HepG2 (cell line): ENCODE data around the gene CADM1. TPM values are rescaled to one million over a fixed set of nuclear protein-coding genes. Genes with fewer than 3 reads are reported as not detected.

Experiments used
- EHMT2 ChIP-seq: fragments of 200-600 bp; sonication (generic); IDR thresholded peaks from 2 replicates; pipeline ENCODE4 v1.7.0; 2017; ENCODE audit warnings: antibody characterized with exemption, low read depth, low read length, borderline replicate concordance
- NAIF1 ChIP-seq: sonication (generic); formaldehyde crosslinking; IDR thresholded peaks from 2 replicates; pipeline ENCODE4 v1.5.0; 2020; ENCODE audit warnings: mild to moderate bottlenecking, missing genetic modification reagents, borderline replicate concordance
- NR3C1 ChIP-seq: sonication (generic); formaldehyde crosslinking; IDR thresholded peaks from 2 replicates; pipeline ENCODE4 v1.4.0; 2020; ENCODE audit warnings: missing genetic modification reagents
- ZBED4 ChIP-seq: sonication (generic); formaldehyde crosslinking; IDR thresholded peaks from 2 replicates; pipeline ENCODE4 v1.4.0; 2020; ENCODE audit warnings: missing genetic modification reagents, borderline replicate concordance
- ZNF766 ChIP-seq: sonication (generic); formaldehyde crosslinking; IDR thresholded peaks from 2 replicates; pipeline ENCODE4 v1.5.0; 2020; ENCODE audit warnings: missing genetic modification reagents, borderline replicate concordance
- polyA plus RNA-seq, 8 experiments: library from polyadenylated mRNA; depleted of rRNA in 3 of 8; stranded (reverse) in 7 of 8; unstranded in 1 of 8; fragments of >200 nt; fragmentation: Illumina TruSeq in 4 of 8; extraction: Trizol in 4 of 8; gene quantifications; 2 replicates each; pipeline versions ENCODE4 v1.2.1 to v1.2.3, GENCODE V29; 2011 to 2016; ENCODE audit warnings: low read depth in 4 of 8, missing spikeins in 1 of 8, mixed read lengths in 1 of 8; ENCODE audit not compliant: insufficient read depth in 1 of 8
- total RNA-seq, 5 experiments: library from RNA; depleted of rRNA; stranded (reverse); fragments of >200 nt; fragmentation: Illumina TruSeq; extraction: Trizol; gene quantifications; 2 replicates each; pipeline ENCODE4 v1.2.3, GENCODE V29; 2016; ENCODE audit warnings: low read depth in 1 of 5
- TF ChIP-seq, protein P1 (sequence below): sonication (generic); formaldehyde crosslinking; IDR thresholded peaks from 2 replicates; pipeline ENCODE4 v1.5.1; 2020; ENCODE audit warnings: missing genetic modification reagents, mild to moderate bottlenecking, borderline replicate concordance
- TF ChIP-seq, protein P2 (sequence below): sonication (generic); formaldehyde crosslinking; IDR thresholded peaks from 2 replicates; pipeline ENCODE4 v1.8.0; 2022; ENCODE audit warnings: mild to moderate bottlenecking, missing genetic modification reagents, moderate library complexity
- TF ChIP-seq, protein P3 (sequence below): sonication (generic); formaldehyde crosslinking; IDR thresholded peaks from 2 replicates; pipeline ENCODE4 v1.9.0; 2021; ENCODE audit warnings: missing genetic modification reagents, borderline replicate concordance
- TF ChIP-seq, protein P4 (sequence below): IDR thresholded peaks from 2 replicates; pipeline ENCODE4 v1.6.1; 2016; ENCODE audit warnings: missing genetic modification reagents, missing compliant biosample characterization
- TF ChIP-seq, protein P5 (sequence below): sonication (generic); formaldehyde crosslinking; IDR thresholded peaks from 2 replicates; pipeline ENCODE4 v1.4.0; 2020; ENCODE audit warnings: mild to moderate bottlenecking, missing genetic modification reagents

The CADM1 gene
- total and polyA plus RNA-seq, 2 of the 13 experiments (the other 11 are each of a cell fraction or from before 2014, with no cell fraction given), result 71.3 to 122 TPM

DNA sequence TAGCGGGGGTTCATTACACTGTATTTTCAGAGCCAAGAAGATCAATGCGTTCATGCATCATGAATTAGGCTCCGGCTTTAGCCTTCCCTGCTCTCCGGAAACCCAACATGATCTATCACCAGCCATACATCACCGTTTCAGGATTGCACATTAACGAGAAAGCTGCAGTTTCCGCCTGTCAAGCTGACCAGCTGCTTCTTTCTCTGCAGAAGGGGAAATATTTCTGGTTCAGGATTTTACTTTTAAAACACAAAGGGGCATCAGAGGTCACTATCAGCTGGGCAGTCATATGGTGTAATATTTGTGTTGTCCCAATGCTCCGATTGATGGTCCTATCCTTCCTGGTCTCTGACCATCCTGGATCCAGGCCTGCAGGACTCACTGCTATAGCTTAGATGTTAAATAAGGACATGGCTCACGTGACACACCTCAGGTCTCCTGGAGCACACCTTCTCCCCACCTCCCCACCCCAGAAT is 21.4 kb upstream of the CADM1 start (continued):
- TF ChIP-seq, protein P1, sequence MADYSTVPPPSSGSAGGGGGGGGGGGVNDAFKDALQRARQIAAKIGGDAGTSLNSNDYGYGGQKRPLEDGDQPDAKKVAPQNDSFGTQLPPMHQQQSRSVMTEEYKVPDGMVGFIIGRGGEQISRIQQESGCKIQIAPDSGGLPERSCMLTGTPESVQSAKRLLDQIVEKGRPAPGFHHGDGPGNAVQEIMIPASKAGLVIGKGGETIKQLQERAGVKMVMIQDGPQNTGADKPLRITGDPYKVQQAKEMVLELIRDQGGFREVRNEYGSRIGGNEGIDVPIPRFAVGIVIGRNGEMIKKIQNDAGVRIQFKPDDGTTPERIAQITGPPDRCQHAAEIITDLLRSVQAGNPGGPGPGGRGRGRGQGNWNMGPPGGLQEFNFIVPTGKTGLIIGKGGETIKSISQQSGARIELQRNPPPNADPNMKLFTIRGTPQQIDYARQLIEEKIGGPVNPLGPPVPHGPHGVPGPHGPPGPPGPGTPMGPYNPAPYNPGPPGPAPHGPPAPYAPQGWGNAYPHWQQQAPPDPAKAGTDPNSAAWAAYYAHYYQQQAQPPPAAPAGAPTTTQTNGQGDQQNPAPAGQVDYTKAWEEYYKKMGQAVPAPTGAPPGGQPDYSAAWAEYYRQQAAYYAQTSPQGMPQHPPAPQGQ (CRISPR knock-in tag), result no peak
- TF ChIP-seq, protein P2, sequence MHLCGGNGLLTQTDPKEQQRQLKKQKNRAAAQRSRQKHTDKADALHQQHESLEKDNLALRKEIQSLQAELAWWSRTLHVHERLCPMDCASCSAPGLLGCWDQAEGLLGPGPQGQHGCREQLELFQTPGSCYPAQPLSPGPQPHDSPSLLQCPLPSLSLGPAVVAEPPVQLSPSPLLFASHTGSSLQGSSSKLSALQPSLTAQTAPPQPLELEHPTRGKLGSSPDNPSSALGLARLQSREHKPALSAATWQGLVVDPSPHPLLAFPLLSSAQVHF, result no peak
- TF ChIP-seq, protein P3, sequence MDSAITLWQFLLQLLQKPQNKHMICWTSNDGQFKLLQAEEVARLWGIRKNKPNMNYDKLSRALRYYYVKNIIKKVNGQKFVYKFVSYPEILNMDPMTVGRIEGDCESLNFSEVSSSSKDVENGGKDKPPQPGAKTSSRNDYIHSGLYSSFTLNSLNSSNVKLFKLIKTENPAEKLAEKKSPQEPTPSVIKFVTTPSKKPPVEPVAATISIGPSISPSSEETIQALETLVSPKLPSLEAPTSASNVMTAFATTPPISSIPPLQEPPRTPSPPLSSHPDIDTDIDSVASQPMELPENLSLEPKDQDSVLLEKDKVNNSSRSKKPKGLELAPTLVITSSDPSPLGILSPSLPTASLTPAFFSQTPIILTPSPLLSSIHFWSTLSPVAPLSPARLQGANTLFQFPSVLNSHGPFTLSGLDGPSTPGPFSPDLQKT (CRISPR knock-in tag), result no peak
- TF ChIP-seq, protein P4, sequence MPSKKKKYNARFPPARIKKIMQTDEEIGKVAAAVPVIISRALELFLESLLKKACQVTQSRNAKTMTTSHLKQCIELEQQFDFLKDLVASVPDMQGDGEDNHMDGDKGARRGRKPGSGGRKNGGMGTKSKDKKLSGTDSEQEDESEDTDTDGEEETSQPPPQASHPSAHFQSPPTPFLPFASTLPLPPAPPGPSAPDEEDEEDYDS (CRISPR knock-in tag), result no peak
- no peak for TF ChIP-seq NR3C1 (CRISPR knock-in tag)
- TF ChIP-seq NAIF1 (CRISPR knock-in tag), result no peak
- TF ChIP-seq EHMT2, result no peak
- TF ChIP-seq ZBED4 (CRISPR knock-in tag), result no peak
- TF ChIP-seq ZNF766 (CRISPR knock-in tag), result no peak
- TF ChIP-seq, protein P5, sequence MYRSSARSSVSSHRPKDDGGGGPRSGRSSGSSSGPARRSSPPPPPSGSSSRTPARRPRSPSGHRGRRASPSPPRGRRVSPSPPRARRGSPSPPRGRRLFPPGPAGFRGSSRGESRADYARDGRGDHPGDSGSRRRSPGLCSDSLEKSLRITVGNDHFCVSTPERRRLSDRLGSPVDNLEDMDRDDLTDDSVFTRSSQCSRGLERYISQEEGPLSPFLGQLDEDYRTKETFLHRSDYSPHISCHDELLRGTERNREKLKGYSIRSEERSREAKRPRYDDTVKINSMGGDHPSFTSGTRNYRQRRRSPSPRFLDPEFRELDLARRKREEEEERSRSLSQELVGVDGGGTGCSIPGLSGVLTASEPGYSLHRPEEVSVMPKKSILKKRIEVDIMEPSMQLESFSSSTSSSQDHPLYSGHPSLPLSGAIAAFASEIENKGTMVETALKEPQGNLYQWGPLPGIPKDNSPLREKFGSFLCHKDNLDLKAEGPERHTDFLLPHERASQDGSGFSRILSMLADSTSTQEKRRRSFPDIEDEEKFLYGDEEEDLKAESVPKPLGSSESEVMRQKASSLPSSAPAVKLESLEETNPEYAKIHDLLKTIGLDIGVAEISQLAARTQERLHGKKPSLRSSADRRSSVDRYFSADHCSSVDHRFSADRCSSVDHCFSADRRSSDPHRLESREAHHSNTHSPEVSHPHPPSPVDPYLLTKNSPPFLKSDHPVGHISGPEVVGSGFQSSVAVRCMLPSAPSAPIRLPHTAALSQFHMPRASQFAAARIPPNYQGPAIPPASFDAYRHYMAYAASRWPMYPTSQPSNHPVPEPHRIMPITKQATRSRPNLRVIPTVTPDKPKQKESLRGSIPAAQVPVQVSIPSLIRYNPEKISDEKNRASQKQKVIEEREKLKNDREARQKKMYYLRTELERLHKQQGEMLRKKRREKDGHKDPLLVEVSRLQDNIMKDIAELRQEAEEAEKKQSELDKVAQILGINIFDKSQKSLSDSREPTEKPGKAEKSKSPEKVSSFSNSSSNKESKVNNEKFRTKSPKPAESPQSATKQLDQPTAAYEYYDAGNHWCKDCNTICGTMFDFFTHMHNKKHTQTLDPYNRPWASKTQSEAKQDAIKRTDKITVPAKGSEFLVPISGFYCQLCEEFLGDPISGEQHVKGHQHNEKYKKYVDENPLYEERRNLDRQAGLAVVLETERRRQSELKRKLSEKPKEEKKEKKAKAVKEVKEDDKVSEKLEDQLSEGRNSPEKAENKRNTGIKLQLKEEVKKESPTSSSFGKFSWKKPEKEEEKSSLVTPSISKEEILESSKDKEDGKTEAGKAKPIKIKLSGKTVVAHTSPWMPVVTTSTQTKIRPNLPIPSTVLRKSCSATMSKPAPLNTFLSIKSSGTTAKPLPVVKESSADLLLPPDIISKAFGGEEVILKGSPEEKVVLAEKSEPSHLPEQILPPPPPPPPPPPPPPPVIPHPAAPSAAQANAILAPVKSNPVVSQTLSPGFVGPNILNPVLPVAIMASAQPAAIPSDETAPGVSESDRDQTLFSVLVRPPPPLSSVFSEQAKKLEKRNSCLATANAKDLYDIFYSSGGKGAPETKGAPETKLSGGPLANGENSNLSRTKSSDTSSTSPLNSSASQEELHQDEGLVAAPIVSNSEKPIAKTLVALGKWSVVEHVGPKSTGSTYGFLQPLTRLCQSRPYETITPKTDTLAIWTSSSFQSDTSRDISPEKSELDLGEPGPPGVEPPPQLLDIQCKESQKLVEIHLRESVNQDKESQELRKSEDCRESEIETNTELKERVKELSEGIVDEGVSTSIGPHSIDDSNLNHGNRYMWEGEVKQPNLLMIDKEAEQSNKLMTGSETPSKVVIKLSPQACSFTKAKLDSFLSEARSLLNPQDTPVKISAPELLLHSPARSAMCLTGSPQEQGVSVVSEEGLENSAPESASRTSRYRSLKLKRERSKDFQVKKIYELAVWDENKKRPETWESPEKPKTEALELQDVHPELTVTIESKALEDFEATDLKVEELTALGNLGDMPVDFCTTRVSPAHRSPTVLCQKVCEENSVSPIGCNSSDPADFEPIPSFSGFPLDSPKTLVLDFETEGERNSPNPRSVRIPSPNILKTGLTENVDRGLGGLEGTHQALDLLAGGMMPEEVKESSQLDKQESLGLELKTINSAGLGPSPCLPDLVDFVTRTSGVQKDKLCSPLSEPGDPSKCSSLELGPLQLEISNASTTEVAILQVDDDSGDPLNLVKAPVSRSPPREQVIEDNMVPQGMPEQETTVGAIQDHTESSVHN, result no peak
